Measurements from ENCODE around the gene TBX20. TPM values are rescaled to one million over a fixed set of nuclear protein-coding genes. Genes with fewer than 3 reads are reported as not detected.

The TBX20 gene
- total and polyA plus RNA-seq, 2 experiments from 2014 or later = not detected

DNA sequence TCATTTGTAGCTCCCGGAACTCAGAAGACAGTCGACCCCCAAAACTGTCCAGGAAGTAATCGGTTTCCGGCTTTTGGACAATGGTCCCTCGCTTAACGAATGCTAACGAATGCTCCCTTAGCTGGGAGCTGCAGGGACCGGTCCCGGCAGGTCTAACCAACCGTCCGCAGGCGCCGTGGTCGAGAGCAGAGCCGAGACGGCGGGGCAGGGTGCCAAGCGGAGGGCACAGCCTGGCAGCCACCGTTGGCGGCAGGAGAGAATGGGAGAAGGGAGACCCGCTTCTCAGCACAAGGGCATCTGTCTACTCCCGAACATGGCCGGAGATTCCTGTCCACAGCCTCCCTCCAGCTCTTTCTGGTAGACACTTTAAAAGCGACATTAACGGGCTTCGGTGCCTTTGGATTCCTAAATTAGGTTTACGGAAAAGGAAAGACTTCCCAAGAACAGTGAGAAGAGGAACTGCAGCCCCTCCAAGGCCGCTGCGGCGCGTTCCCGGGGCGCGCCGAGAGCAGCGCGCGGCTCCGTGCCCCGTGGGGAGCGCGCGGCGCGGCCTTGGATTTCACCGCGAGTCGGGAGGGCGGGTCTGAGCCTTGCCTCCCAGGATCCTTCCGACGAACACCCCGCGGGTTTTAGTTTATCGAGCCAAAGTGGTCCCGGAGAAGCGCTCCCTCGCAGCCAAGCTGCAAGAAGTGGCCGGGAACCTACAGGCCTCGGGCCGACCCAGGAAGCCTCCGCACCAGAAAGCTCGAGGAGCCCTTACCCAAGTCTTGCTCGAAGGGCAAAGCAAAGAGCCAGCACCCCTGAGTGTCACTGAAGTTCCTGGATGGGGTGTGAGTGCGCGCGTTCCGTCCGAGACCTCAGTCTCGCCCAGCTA, 3.6 kb upstream of the TBX20 start:
- Histone ChIP-seq H3K9me3 (ENCODE audit: low read depth) (no peaks in the 10 kb centered on the region), H3K4me2 (ENCODE audit: unreplicated experiment) (no peak overlapping the region), H4K20me1 (ENCODE audit: insufficient read depth) (no peaks in the 10 kb centered on the region), H3K27ac (no peak overlapping the region), H2AFZ (no peak overlapping the region), H3K36me3 (ENCODE audit: low read depth) (no peaks in the 10 kb centered on the region), H3K9ac (no peak overlapping the region), H3K9me2 (ENCODE audit: insufficient read depth) (no peaks in the 10 kb centered on the region), H3K4me3 (no peak overlapping the region), H3K27me3 (replicated peaks; ENCODE audit: insufficient read depth) (peaks cover 75% of the 10 kb centered on the region), H3K4me1 (ENCODE audit: insufficient read depth) (no peaks in the 10 kb centered on the region), H3K79me2 (ENCODE audit: insufficient read depth) (no peaks in the 10 kb centered on the region), H3F3A (ENCODE audit: insufficient read depth) (no peaks in the 10 kb centered on the region)
- DNase-seq = no peak
- TF ChIP-seq EZH2 (IDR thresholded peaks at IDR 0.05; ENCODE audit: insufficient read depth, poor library complexity, severe bottlenecking) (no peak), EZH2phosphoT487 (IDR thresholded peaks at IDR 0.05; ENCODE audit: insufficient read depth, low read depth) (no peak)
- WGBS, 2 experiments (ENCODE audit: low coverage in 1 of 2, low lambda C conversion rate in 2 of 2, missing lambda C conversion rate in 2 of 2) = 24 to 27% methylated on average over 68 to 69 of the region's 69 CpGs
- in situ Hi-C loops (cut with MboI) = no loop called here

GRCh38 chr7:35256256-35257175, 2.6 kb upstream of the TBX20 start:
- 13 to 17% methylated on average over 29 of the region's 29 CpGs for WGBS, 2 experiments (ENCODE audit: low coverage in 1 of 2, low lambda C conversion rate in 2 of 2, missing lambda C conversion rate in 2 of 2)
- no peaks in the 10 kb centered on the region for H3K4me1 ChIP-seq (ENCODE audit: insufficient read depth)
- H3K9me2 ChIP-seq (ENCODE audit: insufficient read depth) = no peaks in the 10 kb centered on the region
- no peak overlapping the region for H3K9ac ChIP-seq
- H3K79me2 ChIP-seq (ENCODE audit: insufficient read depth) = no peaks in the 10 kb centered on the region
- H3F3A ChIP-seq (ENCODE audit: insufficient read depth) = no peaks in the 10 kb centered on the region
- no peaks in the 10 kb centered on the region for H3K9me3 ChIP-seq (ENCODE audit: low read depth)
- H3K4me2 ChIP-seq (ENCODE audit: unreplicated experiment) = no peak overlapping the region
- no peaks in the 10 kb centered on the region for H4K20me1 ChIP-seq (ENCODE audit: insufficient read depth)
- TF ChIP-seq EZH2phosphoT487 (IDR thresholded peaks at IDR 0.05; ENCODE audit: insufficient read depth, low read depth) (0 out of 2 replicates have a peak, but pooled peaks have one; percentile 1), EZH2 (IDR thresholded peaks at IDR 0.05; ENCODE audit: insufficient read depth, poor library complexity, severe bottlenecking) (peak; percentile 41)
- H3K27ac ChIP-seq = no peak overlapping the region
- no peak for DNase-seq
- no peak overlapping the region for H3K4me3 ChIP-seq
- peaks cover 79% of the 10 kb centered on the region for H3K27me3 ChIP-seq (replicated peaks; ENCODE audit: insufficient read depth)
- in situ Hi-C loops (cut with MboI) = no loop called here
- H3K36me3 ChIP-seq (ENCODE audit: low read depth) = no peaks in the 10 kb centered on the region
- H2AFZ ChIP-seq = no peak overlapping the region

DNA sequence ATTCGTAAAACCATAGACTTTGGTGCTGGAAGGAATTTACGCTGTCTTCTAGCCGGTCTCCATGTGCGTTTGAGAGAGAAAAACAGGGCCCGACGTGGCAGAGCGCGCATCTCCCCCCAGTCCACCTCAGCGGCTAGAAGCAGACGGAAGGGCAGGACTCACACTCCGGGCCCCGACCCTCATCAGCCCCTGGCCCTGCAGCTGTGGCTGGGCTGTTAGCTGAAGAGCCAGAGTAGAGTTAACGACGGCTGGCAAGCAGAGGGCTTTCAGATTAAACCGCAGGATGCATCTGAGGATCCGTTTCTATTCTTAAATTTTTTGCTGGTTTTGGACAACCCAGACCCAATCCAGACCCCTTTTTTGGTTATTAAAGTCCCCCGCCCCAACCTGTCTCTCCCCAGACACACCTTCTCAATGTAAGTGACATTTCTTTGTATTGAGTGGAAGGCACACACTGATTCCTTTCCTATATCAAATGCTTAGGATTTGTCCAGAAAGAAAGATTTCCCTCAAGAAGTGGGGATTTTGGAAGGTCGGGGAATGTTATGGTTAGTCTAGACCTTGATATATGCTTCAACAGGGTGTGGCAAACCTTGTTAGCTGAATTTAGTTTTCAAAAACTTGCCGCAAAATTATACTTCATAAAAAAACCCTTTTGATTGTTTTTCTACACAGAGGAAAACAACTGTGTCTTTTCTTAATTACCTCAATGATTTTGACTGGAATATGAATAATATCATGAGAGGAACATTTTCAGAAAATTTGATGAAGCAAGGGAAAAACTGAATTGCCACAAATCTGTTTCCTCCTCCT, 1.7 kb upstream of the TBX20 start:
- in situ Hi-C loops (cut with MboI) = no loop called here
- 16 to 17% methylated on average over 19 of the region's 19 CpGs for WGBS, 2 experiments (ENCODE audit: low coverage in 1 of 2, low lambda C conversion rate in 2 of 2, missing lambda C conversion rate in 2 of 2)
- Histone ChIP-seq H2AFZ (no peak overlapping the region), H3K9ac (no peak overlapping the region), H3K27me3 (replicated peaks; ENCODE audit: insufficient read depth) (peaks cover 80% of the 10 kb centered on the region), H3K27ac (no peak overlapping the region), H3K79me2 (ENCODE audit: insufficient read depth) (no peaks in the 10 kb centered on the region), H3K9me3 (ENCODE audit: low read depth) (no peaks in the 10 kb centered on the region), H3K4me1 (ENCODE audit: insufficient read depth) (no peaks in the 10 kb centered on the region), H3K9me2 (ENCODE audit: insufficient read depth) (no peaks in the 10 kb centered on the region), H4K20me1 (ENCODE audit: insufficient read depth) (no peaks in the 10 kb centered on the region), H3K36me3 (ENCODE audit: low read depth) (no peaks in the 10 kb centered on the region), H3K4me3 (no peak overlapping the region), H3F3A (ENCODE audit: insufficient read depth) (no peaks in the 10 kb centered on the region), H3K4me2 (ENCODE audit: unreplicated experiment) (no peak overlapping the region)
- DNase-seq = no peak
- 0 out of 2 replicates have a peak, but pooled peaks have one; percentile 22 for TF ChIP-seq EZH2phosphoT487 (IDR thresholded peaks at IDR 0.05; ENCODE audit: insufficient read depth, low read depth)
- peak; percentile 4 for TF ChIP-seq EZH2 (IDR thresholded peaks at IDR 0.05; ENCODE audit: insufficient read depth, poor library complexity, severe bottlenecking)
